GM12801 (cell line): ENCODE measurements around the gene RETSAT.

ENCODE experiments used
- TF ChIP-seq, protein P1 (sequence below): IDR thresholded peaks from one replicate; pipeline ENCODE4 v1.5.1; 2011; ENCODE audit warnings: control low read depth; ENCODE audit not compliant: insufficient read length; ENCODE audit errors: extremely low read depth

Gene RETSAT

DNA sequence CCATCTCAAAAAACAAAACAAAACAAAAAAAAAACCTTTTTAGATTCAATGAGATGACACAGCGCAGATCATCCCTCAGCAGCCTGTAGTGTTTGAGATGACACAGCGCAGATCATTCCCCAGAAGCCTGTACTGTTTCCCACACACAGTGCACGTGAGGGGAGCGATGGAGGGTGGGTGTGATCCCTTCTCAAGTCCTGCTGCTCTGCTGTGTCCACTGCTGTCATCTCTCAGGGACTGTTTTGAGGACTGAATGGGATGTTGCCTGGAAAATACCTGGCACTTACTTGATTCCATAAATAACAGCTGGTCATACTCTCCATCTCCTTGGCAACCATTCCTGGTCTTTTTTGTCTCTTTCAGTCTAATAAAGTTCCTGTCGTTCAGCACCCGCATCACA lies 52.2 kb downstream of the RETSAT start:
- TF ChIP-seq, protein P1, sequence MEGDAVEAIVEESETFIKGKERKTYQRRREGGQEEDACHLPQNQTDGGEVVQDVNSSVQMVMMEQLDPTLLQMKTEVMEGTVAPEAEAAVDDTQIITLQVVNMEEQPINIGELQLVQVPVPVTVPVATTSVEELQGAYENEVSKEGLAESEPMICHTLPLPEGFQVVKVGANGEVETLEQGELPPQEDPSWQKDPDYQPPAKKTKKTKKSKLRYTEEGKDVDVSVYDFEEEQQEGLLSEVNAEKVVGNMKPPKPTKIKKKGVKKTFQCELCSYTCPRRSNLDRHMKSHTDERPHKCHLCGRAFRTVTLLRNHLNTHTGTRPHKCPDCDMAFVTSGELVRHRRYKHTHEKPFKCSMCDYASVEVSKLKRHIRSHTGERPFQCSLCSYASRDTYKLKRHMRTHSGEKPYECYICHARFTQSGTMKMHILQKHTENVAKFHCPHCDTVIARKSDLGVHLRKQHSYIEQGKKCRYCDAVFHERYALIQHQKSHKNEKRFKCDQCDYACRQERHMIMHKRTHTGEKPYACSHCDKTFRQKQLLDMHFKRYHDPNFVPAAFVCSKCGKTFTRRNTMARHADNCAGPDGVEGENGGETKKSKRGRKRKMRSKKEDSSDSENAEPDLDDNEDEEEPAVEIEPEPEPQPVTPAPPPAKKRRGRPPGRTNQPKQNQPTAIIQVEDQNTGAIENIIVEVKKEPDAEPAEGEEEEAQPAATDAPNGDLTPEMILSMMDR: no peak
